GM18861 (cell line): Measurements from ENCODE around the gene HES1.

ENCODE experiments used
- ATAC-seq: cut with Tn5 transposase; IDR thresholded peaks from one replicate; pipeline ENCODE4 v1.9.1; 2021; ENCODE audit not compliant: unreplicated experiment

The HES1 gene

DNA sequence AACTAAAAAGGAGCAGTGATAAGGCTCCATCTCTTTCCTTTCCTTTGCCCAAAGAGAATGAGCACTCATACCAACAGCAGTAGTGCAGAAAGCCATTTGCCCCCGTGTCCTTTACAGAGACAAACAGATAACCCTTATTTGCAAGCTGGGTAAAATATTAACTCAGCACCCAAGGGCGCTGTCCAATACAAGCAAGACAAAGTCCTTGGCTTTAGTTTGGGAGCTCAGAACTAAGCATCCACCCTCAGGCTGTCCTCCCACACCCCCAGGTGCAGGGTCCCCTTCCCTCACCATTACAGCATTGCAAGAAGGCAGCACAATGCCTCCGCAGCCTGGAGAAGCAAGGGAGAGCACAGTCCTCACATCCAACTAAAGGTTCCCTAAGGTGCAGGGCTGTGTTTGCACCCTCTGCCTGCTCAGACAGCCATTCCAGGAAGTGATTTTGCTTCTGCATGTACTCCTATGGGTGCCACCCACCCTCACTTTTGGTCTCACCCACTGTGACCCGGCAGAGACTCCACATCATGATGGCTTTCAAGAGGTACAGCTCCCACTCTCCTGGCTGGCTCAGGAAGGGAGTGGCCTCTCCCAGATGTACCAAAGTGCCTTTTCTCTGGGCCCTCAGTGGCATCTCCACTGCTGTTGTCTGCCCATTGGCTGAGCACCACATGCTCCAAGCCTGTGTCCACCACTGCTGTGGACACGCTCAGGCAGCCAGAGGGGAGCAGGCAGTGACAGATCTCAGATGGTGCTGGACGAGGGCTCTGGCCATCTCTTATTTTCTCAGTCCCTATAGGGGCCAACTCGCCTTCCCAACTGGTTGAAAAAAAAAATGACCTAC lies 34.1 kb upstream of the HES1 start:
- ATAC-seq = peak; percentile 22

DNA sequence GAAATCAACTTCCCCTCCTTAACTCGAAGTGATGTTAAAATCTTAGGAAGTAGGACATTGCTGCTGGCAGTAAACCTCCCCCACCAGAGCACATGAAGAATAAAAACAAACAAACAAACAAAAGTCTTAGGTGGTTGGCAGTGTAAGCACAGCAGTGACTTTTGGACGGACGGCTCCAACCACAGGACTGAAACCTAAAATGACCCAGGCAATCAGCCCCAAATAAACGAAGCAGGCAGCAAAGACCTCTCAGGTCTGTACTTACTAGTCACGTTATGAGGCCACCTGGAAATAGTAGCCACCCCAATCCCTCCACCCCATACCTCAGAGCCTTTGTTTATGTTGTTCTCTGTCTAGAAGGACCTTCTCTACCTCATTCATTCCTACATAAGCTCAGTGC lies 33.5 kb upstream of the HES1 start:
- ATAC-seq = no peak

DNA sequence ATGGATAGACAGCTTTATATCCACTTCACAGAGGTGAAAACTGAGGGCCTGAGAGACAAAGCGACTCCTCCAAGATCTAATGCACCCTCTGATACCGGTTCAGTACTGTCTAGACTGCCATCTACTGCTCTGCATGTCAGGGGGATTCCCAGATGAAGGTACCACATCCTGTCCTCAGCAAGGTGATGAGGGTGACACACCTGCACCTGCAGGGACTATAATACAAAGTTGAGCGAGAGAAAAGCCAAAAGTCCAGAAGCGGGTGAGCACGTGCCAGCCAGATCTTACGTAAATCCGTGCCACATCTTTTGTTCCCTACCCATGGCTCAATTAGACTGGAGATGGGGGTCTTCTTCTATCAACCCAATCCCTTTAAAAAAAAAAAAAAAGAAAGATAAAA lies 32.4 kb upstream of the HES1 start:
- peak; percentile 23 for ATAC-seq

DNA sequence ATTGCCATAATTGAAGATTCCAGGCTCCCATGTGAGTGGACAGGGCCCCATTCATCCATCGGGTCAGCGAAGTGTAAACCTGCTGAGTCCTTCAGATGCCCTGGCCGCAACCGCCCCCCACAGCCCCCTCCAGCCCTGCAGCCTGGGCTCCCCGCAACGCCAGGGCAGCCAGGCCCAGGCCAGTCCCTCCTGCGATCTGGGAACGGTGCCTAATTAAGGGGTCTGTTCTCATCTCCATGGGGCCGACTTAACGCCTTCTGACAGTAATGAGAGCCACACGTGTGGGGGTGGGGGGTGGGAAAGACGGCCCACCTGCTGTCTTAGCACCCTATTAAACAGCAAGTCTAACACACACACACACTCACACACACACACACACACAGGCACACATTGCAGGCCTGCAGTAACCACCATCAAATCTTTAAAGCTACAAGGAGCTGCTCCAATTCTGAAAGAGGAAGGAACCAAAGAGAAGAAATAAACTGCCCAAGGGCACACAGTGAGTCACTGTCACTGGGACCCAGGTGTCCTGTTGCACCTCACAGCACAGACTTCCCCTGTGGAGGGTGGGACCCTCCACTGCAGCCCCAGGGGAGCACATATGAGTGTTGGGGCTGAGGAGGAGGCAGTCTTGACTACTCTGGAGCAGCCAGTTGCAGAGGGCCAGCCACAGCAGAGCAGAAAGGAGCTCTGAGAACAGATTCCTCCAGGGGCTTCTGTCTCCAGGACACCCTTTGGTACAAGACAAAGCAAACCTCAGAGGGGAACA lies 31.8 kb upstream of the HES1 start:
- ATAC-seq = peak; percentile 29

DNA sequence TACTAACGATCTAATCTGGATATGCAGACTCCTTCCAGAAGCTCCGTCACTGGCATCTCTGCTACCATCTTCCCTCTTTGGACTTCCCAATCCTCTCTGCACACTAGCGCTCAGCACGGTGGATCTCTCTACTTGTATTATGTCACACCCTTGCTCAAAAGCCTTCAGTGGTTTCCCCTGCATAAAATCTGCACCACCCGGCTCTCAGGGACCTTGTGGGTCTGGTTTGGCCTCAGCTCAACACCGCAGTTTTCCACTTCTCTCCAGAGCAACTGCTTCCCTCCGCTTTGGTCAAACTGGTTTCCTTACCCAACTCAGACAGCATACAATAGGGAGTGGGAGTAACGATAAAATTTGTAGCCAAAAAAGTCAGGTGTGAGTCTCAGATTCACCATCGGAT lies 30.7 kb upstream of the HES1 start:
- ATAC-seq = no peak

DNA sequence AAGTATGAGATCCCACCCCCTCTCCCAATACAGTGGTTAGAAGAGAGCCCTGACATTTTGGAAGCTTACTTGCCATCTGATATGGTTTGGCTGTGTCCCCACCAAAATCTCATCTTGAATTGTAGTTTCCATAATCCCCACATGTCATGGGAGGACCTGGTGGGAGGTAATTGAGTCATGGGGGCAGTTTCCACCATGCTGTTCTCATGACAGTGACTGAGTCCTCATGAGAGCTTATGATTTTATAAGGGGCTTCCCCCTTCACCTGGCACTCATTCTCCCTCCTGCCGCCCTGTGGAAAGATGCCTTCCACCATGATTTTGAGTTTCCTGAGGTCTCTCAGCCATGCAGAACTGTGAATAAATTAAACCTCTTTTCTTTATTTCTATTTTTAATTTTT lies 28.8 kb upstream of the HES1 start:
- no peak for ATAC-seq

DNA sequence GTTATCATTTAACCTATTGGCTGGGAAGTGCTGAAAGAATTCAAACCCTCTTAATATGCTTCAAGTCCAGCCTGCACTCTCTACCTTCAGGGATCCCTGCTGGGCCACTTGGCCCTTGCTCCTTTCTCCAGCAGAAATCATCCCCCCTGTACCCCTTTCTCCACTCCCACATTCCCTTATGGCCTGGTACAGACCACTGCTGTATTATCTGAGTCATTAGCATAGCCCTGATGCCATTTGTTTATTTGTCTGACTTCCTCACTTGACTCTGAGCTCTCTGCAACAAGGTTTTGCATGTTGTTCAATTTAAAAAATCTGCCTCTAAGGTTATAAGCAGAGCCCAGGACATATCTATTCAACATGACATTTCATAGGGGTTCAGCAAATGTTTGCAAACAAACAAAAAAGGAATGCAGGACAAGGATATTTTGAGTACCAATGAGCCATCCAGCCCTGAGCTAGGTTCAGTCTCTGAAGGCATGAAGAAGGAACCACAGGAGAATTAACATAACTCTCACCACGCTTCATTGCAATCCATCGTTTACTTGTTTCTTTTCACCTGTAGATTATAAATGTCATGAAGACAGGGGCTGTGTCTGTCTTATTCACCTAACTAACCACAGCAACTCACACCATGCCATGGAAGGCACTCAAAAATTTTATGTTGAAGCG lies 26.6 kb upstream of the HES1 start:
- no peak for ATAC-seq

DNA sequence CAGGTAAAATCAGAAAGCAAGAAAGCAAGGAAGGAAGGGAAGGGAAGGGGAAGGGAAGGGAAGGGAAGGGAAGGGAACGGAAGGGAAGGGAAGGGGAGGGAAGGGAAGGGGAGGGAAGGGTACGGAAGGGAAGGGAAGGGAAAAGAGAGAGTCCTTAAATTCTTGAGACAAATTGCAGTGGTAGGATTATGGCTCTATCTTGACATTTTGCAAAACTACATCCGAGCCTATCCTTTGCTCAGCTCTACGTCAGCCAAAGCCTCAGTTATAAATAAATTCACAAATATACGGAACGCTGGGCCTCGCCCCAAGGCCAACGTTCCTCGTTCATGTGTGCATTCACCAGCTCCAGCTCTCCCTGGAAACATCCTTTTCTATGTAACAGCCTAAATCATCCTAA lies 25.5 kb upstream of the HES1 start:
- ATAC-seq = no peak

DNA sequence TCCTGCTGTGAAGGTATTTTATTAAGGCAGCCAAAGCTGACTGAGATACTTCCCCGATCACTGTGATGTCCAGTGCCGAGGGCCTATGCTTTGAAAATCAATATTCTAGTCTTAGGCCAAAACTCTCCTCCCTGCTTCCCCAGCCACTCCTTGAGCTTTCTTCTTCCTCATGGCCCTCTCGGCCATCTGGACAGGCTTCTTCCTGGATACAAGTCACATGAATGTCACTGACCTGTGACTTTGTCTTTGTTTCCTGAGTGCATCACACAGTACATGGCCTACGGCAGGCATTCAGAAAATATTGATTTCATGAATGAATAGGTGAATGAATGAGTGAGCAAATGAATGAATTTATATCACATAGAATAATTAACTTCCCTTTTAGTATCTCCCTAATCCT lies 24.6 kb upstream of the HES1 start:
- ATAC-seq = no peak

DNA sequence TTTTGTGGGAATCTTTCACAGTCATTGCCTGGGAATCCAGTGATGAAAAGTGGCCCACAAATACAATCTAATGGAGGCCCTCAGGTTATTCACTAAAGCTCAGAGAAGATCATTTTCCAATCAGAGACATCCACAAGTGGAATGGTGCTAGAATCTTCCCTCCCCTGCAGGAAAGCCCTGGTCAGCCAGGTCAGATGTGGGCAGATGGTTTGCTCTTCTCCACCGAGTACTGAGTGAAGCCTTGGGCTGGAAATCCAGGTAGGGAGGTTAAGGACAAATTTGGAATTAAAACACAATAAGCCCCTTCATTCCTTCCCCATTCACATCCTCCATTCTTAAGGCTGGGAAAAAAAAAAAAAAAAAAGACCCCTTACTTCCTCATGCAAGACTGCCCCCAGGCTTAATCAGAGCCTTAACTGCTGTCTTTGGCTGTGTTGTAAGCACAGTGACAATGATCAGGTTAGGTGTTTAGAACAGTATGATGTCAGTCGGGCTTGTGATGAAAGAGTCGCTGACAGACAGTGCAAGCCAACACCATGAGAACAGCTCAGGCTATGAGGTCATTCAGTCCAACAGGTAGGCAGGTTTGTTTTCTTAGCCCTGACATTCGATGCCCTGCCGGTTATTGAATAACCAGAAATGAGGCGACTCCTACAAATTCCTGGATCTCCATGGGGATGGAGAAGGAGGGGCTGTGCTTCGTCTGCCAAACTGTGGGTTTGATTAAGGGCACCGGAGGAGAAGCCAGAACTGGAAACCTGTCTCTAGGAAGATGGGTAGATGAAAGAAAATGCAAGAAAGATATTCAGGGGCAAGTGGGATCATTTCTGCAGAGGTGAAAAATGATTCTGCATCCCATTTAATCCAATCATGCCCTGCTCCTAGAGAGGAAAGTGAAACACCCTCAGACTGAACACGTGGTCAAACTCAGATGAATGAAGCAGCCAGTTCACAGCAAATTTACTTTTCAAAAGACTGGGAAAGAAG lies 23.5 kb upstream of the HES1 start:
- ATAC-seq = no peak

DNA sequence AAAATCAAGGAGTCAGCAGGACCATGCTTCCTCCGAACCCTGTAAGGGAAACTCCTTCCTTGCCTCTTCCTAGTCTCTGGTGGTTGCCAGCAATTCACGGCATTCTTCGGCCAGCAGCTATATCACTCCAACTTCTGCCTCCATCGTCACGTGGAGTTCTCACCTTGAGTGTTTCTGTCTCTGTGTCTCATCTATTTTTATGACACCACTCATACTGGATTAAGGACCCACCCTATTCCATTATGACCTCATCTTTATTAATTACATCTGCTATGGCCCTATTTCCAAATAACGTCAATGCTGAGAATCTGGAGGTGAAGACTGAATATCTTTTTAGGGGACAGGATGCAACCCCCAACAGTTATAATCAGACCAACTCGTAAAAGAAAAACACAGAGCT lies 21.8 kb upstream of the HES1 start:
- ATAC-seq = no peak

DNA sequence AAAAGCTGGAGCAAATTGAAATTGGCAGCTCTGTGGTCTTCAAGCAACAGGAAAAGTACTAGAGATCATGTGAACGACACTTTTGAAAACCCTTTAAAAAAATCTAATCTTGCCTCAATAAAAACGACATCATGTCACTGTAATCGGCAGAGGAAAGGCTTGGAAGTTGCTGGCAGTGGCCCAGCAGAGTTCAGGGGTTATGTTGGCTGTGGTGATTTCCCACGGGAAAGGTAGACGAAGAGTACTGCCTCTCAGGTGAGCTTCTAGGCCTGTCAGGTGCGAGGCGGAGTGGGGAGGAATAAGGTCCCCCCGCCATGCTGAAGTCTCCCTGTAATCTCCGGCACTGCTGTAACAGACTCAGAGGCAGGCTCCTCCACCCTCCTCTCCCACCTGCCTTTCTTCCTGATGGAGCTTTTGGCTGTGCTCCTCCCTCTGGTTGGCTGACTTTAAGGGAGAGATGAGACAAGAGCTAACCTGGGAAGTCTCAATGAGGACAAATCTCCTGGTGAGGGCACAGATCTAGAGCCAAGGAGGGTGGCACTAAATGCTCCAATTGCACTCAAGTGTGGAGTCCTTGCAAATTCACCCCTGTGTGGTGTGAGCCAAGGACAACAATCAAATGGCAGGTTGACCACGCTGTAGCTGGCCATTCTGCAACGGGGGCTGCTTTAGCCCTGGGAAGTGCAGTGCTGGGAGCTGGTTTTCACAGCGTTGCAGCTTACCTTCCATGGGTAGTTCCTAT lies 18.7 kb upstream of the HES1 start:
- no peak for ATAC-seq

DNA sequence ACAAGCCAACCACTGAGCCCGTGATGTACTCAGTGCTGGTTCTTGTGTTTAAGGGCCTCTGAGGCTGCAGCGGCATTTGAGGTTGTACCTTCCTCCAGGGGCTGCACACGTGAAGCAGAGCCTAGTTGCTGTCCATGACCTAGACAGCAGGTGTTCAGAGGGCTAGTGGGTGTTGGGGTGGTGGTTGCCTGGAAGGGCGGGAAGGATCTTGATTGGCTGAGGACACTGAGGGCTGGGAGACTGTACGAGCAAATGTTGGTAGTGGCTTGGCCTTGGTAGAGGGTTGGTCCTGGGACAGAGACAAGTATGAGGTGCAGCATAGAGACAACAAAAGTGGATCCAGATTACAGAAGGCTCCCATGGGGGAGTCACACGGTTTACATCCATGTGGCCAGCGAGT lies 17.0 kb upstream of the HES1 start:
- ATAC-seq = no peak

DNA sequence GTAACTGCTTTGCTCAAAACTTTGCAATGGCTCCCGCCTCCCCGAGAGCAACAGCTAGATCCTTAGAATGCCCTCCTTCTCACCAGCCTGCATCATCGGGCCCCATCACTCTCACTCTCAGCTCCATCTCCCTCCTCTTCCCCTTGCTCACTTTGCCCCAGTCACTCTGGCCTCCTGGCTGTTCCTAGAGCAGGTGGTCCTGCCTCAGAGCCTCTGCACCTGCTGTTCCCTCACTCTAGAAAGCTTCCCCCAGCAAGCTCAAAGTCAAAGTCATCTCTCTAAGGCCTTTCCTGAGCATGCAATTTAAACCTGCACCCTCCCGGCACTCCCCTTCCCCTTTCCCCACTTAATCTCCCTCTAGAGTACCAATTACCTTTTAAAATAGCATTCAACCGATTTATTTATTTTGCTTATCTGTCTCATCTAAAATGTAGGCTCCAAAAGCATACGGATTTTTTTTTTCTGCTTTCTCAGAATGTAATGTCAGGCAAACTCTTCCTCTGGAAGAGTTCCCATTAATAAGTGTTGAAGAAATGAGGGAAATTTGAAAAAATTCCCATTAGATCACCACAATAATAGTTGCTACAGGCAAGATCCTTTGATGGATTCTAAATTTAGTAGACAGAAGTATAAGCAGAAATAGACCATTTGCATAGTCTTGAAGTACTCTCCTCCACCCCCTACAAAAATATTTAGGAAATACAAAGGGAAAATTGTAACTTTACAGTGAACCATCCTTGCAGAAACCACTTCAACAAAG lies 15.9 kb upstream of the HES1 start:
- no peak for ATAC-seq

DNA sequence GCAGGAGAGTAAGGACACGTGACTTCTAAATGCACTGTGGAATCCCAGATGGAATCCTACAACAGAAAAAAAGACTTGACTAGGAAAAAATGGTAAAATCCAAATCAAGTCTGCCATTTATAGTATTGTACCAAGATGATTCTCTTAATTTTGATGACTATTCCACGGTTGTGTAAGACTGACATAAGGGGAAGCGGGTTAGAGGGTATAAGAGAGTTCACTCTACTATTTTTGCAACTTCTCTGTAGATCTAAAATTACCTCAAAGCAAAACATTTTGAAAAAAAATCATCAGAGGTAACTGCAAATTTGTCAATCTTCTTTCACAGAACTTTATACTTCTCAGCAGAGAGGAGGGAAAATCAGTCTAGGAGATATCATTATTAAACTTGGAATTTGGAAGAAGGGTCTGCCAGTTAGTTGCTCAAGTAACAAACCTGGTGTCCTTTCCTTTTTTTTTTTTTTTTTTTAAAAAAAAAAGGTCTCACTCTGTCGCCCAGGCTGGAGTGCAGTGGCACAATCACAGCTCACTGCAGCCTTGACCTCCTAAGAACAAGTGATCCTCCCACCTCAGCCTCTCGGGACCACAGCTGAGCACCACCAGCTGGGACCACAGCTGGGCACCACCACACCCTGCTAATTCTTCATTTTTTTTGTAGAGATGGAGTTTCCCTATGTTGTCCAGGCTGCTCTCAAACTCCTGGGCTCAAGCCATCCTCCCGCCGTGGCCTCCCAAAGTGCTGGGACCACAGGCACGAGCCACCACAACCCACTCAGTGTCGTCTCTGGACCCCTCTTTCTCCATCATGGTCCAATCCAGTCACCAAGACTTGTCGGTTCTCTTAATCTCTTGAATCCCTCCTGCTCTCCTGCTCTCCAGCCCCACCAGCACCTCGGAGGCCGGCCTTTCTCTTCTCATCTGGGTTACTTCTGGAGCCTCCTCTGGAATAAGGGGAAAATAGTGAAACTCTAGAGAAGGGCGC lies 14.9 kb upstream of the HES1 start:
- ATAC-seq = no peak

DNA sequence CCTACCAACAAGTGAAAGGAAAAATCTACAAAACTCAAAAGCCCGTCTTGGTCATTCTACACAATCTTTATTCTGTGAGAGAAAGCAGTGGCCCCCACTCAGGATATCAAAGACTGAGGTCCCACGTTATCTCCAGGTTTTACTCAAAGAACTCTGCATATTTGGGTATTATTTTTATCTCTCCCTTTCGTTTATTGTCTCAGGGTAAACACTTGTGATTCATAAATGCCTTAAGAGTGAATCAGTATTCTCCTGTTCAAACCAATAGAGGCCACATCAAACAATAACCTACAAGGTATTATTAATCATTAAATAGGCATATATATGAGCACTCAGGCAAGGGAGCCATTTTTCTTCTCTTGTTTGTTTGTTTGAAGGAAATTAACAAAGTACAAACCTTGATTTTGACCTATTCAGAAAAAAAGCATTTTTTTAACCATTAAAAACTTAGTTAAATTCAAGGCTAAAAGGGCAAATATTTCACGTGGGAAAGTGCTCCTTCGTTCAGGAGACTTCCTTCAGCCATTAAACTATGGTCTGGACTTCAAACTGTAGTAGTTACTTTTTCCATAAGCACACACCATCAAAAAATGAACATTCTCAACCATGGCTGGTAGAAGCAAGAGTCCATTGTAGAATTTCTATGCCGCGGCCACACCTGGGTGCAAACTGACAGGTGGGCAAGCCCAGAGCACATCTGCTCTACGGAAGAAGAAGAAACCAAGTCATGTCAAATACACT lies 13.9 kb upstream of the HES1 start:
- ATAC-seq = no peak

DNA sequence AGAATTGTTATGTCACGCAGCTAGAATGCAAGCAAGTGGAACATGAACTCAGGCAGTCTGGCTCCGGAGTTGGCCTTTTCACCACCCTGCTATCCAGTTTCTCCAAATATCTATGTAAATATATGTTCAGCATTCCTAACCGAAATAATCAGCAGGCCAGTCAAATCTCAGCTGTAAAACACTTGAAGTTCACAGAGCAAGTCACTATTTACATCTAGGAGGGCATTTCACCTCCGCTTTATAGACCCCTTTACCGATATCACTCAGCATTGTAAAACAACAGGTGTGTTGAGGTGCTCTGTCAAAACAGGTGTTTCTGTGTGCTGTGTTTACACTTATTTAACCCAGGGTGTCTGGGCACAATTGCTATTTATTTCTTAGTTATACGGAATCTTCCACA lies 12.2 kb upstream of the HES1 start:
- ATAC-seq = no peak
